Adipose tissue (tissue), 3 donors: ENCODE results near the gene PPP1R12A. TPM values are rescaled to one million over a fixed set of nuclear protein-coding genes. Genes with fewer than 3 reads are reported as not detected.

Source experiments
- H3K27ac ChIP-seq: one replicate; pipeline ENCODE4 v1.5.1; 2013; ENCODE audit warnings: low read depth, low read length
- WGBS, 3 donors: extraction: QIAGEN DNeasy Blood & Tissue Kit; methylation state at CpG; one replicate each; pipeline ENCODE4 v1.1.7; 2013; 5-methylcytosine and 5-hydroxymethylcytosine counted together
- polyA plus RNA-seq, 3 donors: library from polyadenylated mRNA; stranded (reverse); fragments of 200-250 nt; gene quantifications; one replicate each; pipeline ENCODE4 v1.2.3, GENCODE V29; 2013
- donor health status: healthy with polysubstance abuse.
- donor health status: Bipolar disorder and iron deficiency.
- donor health status: healthy.

The PPP1R12A gene
- polyA plus RNA-seq, 3 donors, result 6.2 to 18.2 (median 15.4) TPM

DNA sequence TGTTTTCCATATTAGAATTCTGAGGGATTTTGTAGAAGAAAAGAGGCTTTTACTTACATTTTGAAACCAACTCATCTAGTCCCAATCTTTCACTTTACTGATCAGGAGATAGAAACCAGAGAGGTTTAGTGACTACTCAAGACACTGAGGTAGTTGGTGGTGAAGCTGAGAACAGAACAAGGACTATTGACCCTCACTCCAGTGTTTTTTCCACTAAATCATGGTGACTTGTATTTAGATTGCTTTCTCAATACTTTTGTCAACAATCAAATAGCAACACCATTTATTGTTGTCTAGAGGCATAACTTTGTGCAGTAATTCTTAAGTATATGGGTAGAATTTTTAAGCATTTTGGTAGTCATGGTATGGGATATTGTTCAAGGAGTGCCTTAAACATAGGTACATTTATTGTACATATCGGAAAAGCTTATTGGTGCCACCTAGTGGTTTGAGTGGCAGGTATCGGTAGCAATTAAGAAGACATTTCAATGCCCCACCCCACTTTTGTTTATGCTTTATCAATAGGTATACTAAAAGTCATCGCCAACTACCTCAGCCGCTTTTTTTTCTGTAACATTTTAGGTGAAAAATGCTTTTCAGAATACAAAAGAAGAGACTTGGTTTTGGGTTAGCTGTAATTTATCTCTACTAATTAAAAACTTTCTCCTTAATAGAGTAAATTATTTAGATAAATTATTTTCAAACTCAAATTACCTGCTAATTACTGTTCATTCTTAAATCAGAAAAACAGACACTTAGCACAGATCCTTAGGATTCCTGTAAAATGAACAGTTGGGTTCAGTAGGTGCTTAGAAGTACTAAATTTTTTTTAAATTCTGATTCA is 196.8 kb downstream of the PPP1R12A start:
- H3K27ac ChIP-seq, result no peak overlapping the region
- 10 to 28% (median 25%) methylated on average over 4 of the region's 4 CpGs for WGBS, 3 donors

DNA sequence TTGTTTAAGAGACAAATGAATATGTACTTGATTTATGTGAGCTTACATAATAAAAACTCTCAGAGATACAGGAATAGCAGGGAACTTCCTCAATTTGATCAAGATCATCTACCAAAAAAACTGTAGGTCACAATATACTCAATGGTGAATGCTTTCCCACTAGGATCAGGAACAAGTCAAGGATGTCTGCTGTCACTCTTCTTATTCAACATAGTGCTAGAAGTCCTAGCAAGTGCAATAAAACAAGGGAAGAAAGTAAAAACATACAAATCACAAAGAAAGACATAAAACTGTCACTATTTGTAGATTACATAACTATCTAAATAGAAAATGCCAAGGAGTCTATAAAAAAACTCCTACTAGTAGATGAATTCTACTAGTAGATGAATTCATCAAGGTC is 202.3 kb downstream of the PPP1R12A start:
- H3K27ac ChIP-seq, result no peak overlapping the region

DNA sequence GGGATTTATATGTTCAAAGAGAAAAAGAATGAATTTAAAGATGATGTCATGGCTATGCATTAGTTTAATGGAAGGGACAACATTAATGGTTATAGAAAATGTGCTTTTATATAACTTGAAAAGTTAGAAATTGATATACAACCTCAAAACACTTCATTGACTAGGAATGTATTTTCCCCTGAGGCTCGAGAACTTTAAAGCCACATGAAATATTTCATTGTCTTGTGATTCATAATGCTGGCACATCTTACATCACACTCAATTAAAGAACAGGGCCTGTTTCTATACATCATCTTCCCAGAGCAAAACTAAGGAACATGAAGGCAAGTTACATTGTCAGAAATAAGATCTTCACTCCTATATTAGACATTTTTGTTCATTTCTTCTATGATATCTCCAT is 208.9 kb downstream of the PPP1R12A start:
- WGBS, 3 donors, result 70 to 89% (median 79%) methylated on average over 1 of the region's 1 CpG
- H3K27ac ChIP-seq, result no peak overlapping the region

Other genes starting within 250 kb of the PPP1R12A start
- gene PAWR, start 244.1 kb downstream of the PPP1R12A start, polyA plus RNA-seq, result 10 to 100 TPM in 1 of 3 donors, 1 to 10 TPM in 2; 6.7 to 14.7 (median 7.9) TPM
- under 1 TPM; under 0.01 to 0.13 (median 0.03) TPM for gene OTOGL, start 164.4 kb upstream of the PPP1R12A start, polyA plus RNA-seq